Activated CD4-positive, alpha-beta memory T cell treated with anti-CD3 and anti-CD28 coated beads for 36 hours (primary cell): Measurements from ENCODE around the gene REPS1. TPM values are rescaled to one million over a fixed set of nuclear protein-coding genes. Genes with fewer than 3 reads are reported as not detected.
"Not testable (repeated sequence)": the region's sequence is repeated elsewhere in the genome, so short reads cannot be mapped to it uniquely, and the experiment has no call there.

Source experiments
- CTCF ChIA-PET: fragments of 350-600 bp; sonication (Branson Sonifier 250); formaldehyde crosslinking; loops from one replicate; lab custom pipeline; 2021; ENCODE audit warnings: antibody characterized with exemption, inconsistent platforms; lab: Charles Lee
- POLR2A ChIA-PET: fragments of 350-600 bp; sonication (Branson Sonifier 250); formaldehyde crosslinking; loops from one replicate; lab custom pipeline; 2021; ENCODE audit warnings: antibody characterized with exemption; lab: Charles Lee
- DNase-seq: peaks from one replicate; pipeline ENCODE4 v3.0.0-alpha.2; 2020
- H3K27ac Mint-ChIP-seq: one replicate; pipeline ENCODE4 v1.8.0; 2021; ENCODE audit warnings: mixed read lengths
- H3K27me3 Mint-ChIP-seq: one replicate; pipeline ENCODE4 v1.8.0; 2021; ENCODE audit warnings: mixed read lengths
- H3K36me3 Mint-ChIP-seq: one replicate; pipeline ENCODE4 v1.8.0; 2021; ENCODE audit warnings: mixed read lengths
- H3K4me1 Mint-ChIP-seq: one replicate; pipeline ENCODE4 v1.8.0; 2021; ENCODE audit warnings: low read depth, mixed read lengths
- H3K4me3 Mint-ChIP-seq: one replicate; pipeline ENCODE4 v1.8.0; 2021; ENCODE audit warnings: mild to moderate bottlenecking, mixed read lengths
- H3K9me3 Mint-ChIP-seq: one replicate; pipeline ENCODE4 v1.8.0; 2021; ENCODE audit warnings: mixed read lengths
- intact Hi-C: fragments of 100-400 bp; cut with micrococcal nuclease; formaldehyde crosslinking; loops from one replicate; pipeline ENCODE4 v1.15.1; 2023
- total RNA-seq, 2 experiments: library from RNA; stranded (reverse); gene quantifications; one replicate each; pipeline ENCODE4 v1.2.3, GENCODE V29; 2021

The REPS1 gene
- 10 to 100 TPM; 50.7 to 57.9 TPM for total RNA-seq

- H3K4me3 Mint-ChIP-seq = peak within 1 kb of the TSS; percentile 85
- H3K27me3 Mint-ChIP-seq = no peaks in the 10 kb centered on the region
- peak; percentile 94 for DNase-seq
- CTCF ChIA-PET = interaction anchor here (0.6 to 5.2 kb wide), 17 partner anchors 12 to 871 kb away, joined by 3 to 67 read pairs (median 4); no protein-coding TSS in a partner anchor
- peak within 1 kb of the TSS; percentile 89 for H3K27ac Mint-ChIP-seq
- peaks cover 2% of the 10 kb centered on the region for H3K36me3 Mint-ChIP-seq
- intact Hi-C loops = loop anchor here (1.0 to 5.0 kb wide), 9 partner anchors 17 to 384 kb away; partner anchors contain the start of genes ABRACL and CITED2
- H3K4me1 Mint-ChIP-seq = peaks cover 19% of the 10 kb centered on the region
- H3K9me3 Mint-ChIP-seq = no peaks in the 10 kb centered on the region
- POLR2A ChIA-PET = interaction anchor here (0.5 to 2.1 kb wide), 5 partner anchors 13 to 172 kb away, joined by 3 to 10 read pairs (median 4); partner anchors contain the start of gene ABRACL
Observed at GRCh38 chr6:138987643-138988468, at the start of gene REPS1. TSS of gene REPS1 (minus strand) at chr6:138988253. CDS start at chr6:138987682, 571 bp downstream.

GRCh38 chr6:139037490-139037889, 49.4 kb upstream of the REPS1 start:
- Mint-ChIP-seq H3K4me3 (no peak overlapping the region), H3K9me3 (no peaks in the 10 kb centered on the region), H3K36me3 (peaks cover 58% of the 10 kb centered on the region), H3K27ac (peak overlapping the region; percentile 43), H3K27me3 (no peaks in the 10 kb centered on the region), H3K4me1 (peaks cover 30% of the 10 kb centered on the region)
- POLR2A ChIA-PET = interaction anchor here (1.1 to 2.2 kb wide), 2 partner anchors 8 to 11 kb away, joined by 3 to 7 read pairs; partner anchors contain the start of gene ABRACL
- intact Hi-C loops = no loop called here
- DNase-seq = no peak
- CTCF ChIA-PET = no interaction called here

GRCh38 chr6:139030228-139030963, 42.3 kb upstream of the REPS1 start:
- Mint-ChIP-seq H3K27ac (no peak overlapping the region), H3K9me3 (no peaks in the 10 kb centered on the region), H3K4me3 (no peak overlapping the region), H3K4me1 (peaks cover 23% of the 10 kb centered on the region), H3K27me3 (no peaks in the 10 kb centered on the region), H3K36me3 (peaks cover 19% of the 10 kb centered on the region)
- ChIA-PET CTCF (interaction anchor here (1.6 kb wide), 1 partner anchor 44 kb away, joined by 3 read pairs; no protein-coding TSS in a partner anchor), POLR2A (interaction anchor here (1.4 to 2.5 kb wide), 3 partner anchors 7 to 123 kb away, joined by 3 to 8 read pairs (median 7); no protein-coding TSS in a partner anchor)
- peak; percentile 31 for DNase-seq
- intact Hi-C loops = no loop called here

- ChIA-PET POLR2A (interaction anchor here (0.9 to 2.5 kb wide), 6 partner anchors 8 to 262 kb away, joined by 3 to 8 read pairs (median 3); partner anchors contain the start of gene TXLNB), CTCF (interaction anchor here (1.1 to 1.4 kb wide), 2 partner anchors 96 to 102 kb away, joined by 3 to 4 read pairs; no protein-coding TSS in a partner anchor)
- intact Hi-C loops = loop anchor here (2.0 to 5.0 kb wide), 7 partner anchors 71 to 377 kb away; partner anchors contain the start of genes CITED2, HECA and TXLNB
- peaks cover 23% of the 10 kb centered on the region for H3K4me1 Mint-ChIP-seq
- DNase-seq = peak; percentile 52
- H3K36me3 Mint-ChIP-seq = peaks cover 12% of the 10 kb centered on the region
- H3K27ac Mint-ChIP-seq = no peak overlapping the region
- no peaks in the 10 kb centered on the region for H3K9me3 Mint-ChIP-seq
- H3K27me3 Mint-ChIP-seq = no peaks in the 10 kb centered on the region
- H3K4me3 Mint-ChIP-seq = no peak overlapping the region
Observed at GRCh38 chr6:139029470-139030227, 41.6 kb upstream of the REPS1 start.

- CTCF ChIA-PET = interaction anchor here (1.1 to 1.4 kb wide), 2 partner anchors 97 to 103 kb away, joined by 3 to 4 read pairs; no protein-coding TSS in a partner anchor
- H3K27ac Mint-ChIP-seq = no peak within 1 kb of the TSS
- no peak within 1 kb of the TSS for H3K4me3 Mint-ChIP-seq
Observed at GRCh38 chr6:139028658-139029469, 40.8 kb upstream of the REPS1 start, which contains the start of gene ABRACL. TSS of gene ABRACL (plus strand) at chr6:139028745. CDS start at chr6:139034161, 5,416 bp downstream.

GRCh38 chr6:139028215-139028657, 40.2 kb upstream of the REPS1 start:
- Mint-ChIP-seq H3K4me3 (no peak overlapping the region), H3K4me1 (peaks cover 13% of the 10 kb centered on the region), H3K27ac (no peak overlapping the region), H3K27me3 (no peaks in the 10 kb centered on the region), H3K9me3 (no peaks in the 10 kb centered on the region), H3K36me3 (peaks cover 2% of the 10 kb centered on the region)
- DNase-seq = no peak
- ChIA-PET POLR2A (interaction anchor here (0.9 to 1.9 kb wide), 3 partner anchors 41 to 221 kb away, joined by 3 to 10 read pairs (median 3); no protein-coding TSS in a partner anchor), CTCF (interaction anchor here (0.8 to 1.4 kb wide), 3 partner anchors 104 to 342 kb away, joined by 3 to 5 read pairs (median 3); no protein-coding TSS in a partner anchor)
- intact Hi-C loops = loop anchor here (1.0 to 5.0 kb wide), 9 partner anchors 40 to 376 kb away; partner anchors contain the start of genes CCDC28A, CITED2, HECA and REPS1

More at GRCh38 chr6:139028658-139029469, 40.8 kb upstream of the REPS1 start, which contains the start of gene ABRACL:
- POLR2A ChIA-PET = interaction anchor here (0.9 to 2.5 kb wide), 8 partner anchors 9 to 263 kb away, joined by 3 to 10 read pairs (median 3); partner anchors contain the start of gene TXLNB
- Mint-ChIP-seq H3K36me3 (peaks cover 6% of the 10 kb centered on the region), H3K9me3 (no peaks in the 10 kb centered on the region), H3K27me3 (no peaks in the 10 kb centered on the region), H3K4me1 (peaks cover 20% of the 10 kb centered on the region)
- peak; percentile 91 for DNase-seq
- intact Hi-C loops = loop anchor here (1.0 to 5.0 kb wide), 9 partner anchors 41 to 377 kb away; partner anchors contain the start of genes CCDC28A, CITED2, HECA and REPS1

GRCh38 chr6:139027620-139028182, 39.6 kb upstream of the REPS1 start:
- Mint-ChIP-seq H3K4me3 (no peak overlapping the region), H3K27ac (no peak overlapping the region), H3K9me3 (no peaks in the 10 kb centered on the region), H3K27me3 (no peaks in the 10 kb centered on the region), H3K4me1 (peaks cover 10% of the 10 kb centered on the region), H3K36me3 (peaks cover 2% of the 10 kb centered on the region)
- intact Hi-C loops = loop anchor here (1.0 to 5.0 kb wide), 10 partner anchors 39 to 375 kb away; partner anchors contain the start of genes CCDC28A, CITED2, HECA and REPS1
- ChIA-PET POLR2A (interaction anchor here (0.6 to 1.9 kb wide), 8 partner anchors 39 to 345 kb away, joined by 3 to 10 read pairs (median 4); no protein-coding TSS in a partner anchor), CTCF (interaction anchor here (0.8 to 1.3 kb wide), 2 partner anchors 265 to 342 kb away, joined by 3 to 5 read pairs; no protein-coding TSS in a partner anchor)
- DNase-seq = peak; percentile 74

GRCh38 chr6:139025416-139025815, 37.4 kb upstream of the REPS1 start:
- intact Hi-C loops = loop anchor here (5.0 kb wide), 1 partner anchor 373 kb away; no protein-coding TSS in a partner anchor
- POLR2A ChIA-PET = not testable (repeated sequence)

GRCh38 chr6:139020689-139021088, 32.6 kb upstream of the REPS1 start:
- intact Hi-C loops = no loop called here
- DNase-seq = no peak
- no peaks in the 10 kb centered on the region for H3K4me1 Mint-ChIP-seq

More at GRCh38 chr6:139025416-139025815, 37.4 kb upstream of the REPS1 start:
- H3K4me1 Mint-ChIP-seq, H3K4me3 Mint-ChIP-seq, DNase-seq, H3K9me3 Mint-ChIP-seq, H3K27me3 Mint-ChIP-seq, CTCF ChIA-PET, H3K27ac Mint-ChIP-seq, H3K36me3 Mint-ChIP-seq: not testable (repeated sequence)

More at GRCh38 chr6:139020689-139021088, 32.6 kb upstream of the REPS1 start:
- ChIA-PET POLR2A (no interaction called here), CTCF (no interaction called here)
- Mint-ChIP-seq H3K27ac (no peak overlapping the region), H3K4me3 (no peak overlapping the region), H3K27me3 (no peaks in the 10 kb centered on the region), H3K36me3 (no peaks in the 10 kb centered on the region), H3K9me3 (no peaks in the 10 kb centered on the region)
